ENCODE data around the gene TMED10. TPM values are rescaled to one million over a fixed set of nuclear protein-coding genes. Genes with fewer than 3 reads are reported as not detected.

Gene TMED10
- polyA plus RNA-seq, 1 experiment = 505 TPM

- H3K27me3 ChIP-seq (ENCODE audit: control insufficient read depth, insufficient read depth, low read length) = no peaks in the 10 kb centered on the region
- no peak for DNase-seq (ENCODE audit: low read depth)
- ChIA-PET CTCF (interaction anchor here (0.6 kb wide), 1 partner anchor 18 kb away, joined by 3 read pairs; no protein-coding TSS in a partner anchor), POLR2A (no interaction called here)
- no peak for TF ChIP-seq CTCF (IDR thresholded peaks at IDR 0.05; ENCODE audit: insufficient read depth, low read depth, low read length)
- no peaks in the 10 kb centered on the region for H3K36me3 ChIP-seq (ENCODE audit: control insufficient read depth, insufficient read depth, low read length)
- H3K4me3 ChIP-seq (ENCODE audit: low read depth, low read length) = no peak overlapping the region
These were observed 43.7 kb upstream of the TMED10 start for GRCh38 chr14:75220156-75220555.

- no peak for DNase-seq (ENCODE audit: low read depth)
- CTCF ChIA-PET = interaction anchor here (0.9 to 1.4 kb wide), 2 partner anchors 15 to 31 kb away, joined by 3 to 4 read pairs; no protein-coding TSS in a partner anchor
- Histone ChIP-seq H3K36me3 (ENCODE audit: control insufficient read depth, insufficient read depth, low read length) (no peaks in the 10 kb centered on the region), H3K4me3 (ENCODE audit: low read depth, low read length) (no peak overlapping the region), H3K27me3 (ENCODE audit: control insufficient read depth, insufficient read depth, low read length) (no peaks in the 10 kb centered on the region)
- POLR2A ChIA-PET = interaction anchor here (0.7 kb wide), 1 partner anchor 33 kb away, joined by 3 read pairs; no protein-coding TSS in a partner anchor
- TF ChIP-seq CTCF (IDR thresholded peaks at IDR 0.05; ENCODE audit: insufficient read depth, low read depth, low read length) = no peak
These were observed 41.2 kb upstream of the TMED10 start for GRCh38 chr14:75217508-75218206.

GRCh38 chr14:75216427-75217006, 40.1 kb upstream of the TMED10 start:
- no peak for DNase-seq (ENCODE audit: low read depth)
- no peaks in the 10 kb centered on the region for H3K36me3 ChIP-seq (ENCODE audit: control insufficient read depth, insufficient read depth, low read length)
- ChIA-PET CTCF (no interaction called here), POLR2A (no interaction called here)
- H3K4me3 ChIP-seq (ENCODE audit: low read depth, low read length) = no peak overlapping the region
- TF ChIP-seq CTCF (IDR thresholded peaks at IDR 0.05; ENCODE audit: insufficient read depth, low read depth, low read length) = no peak
- no peaks in the 10 kb centered on the region for H3K27me3 ChIP-seq (ENCODE audit: control insufficient read depth, insufficient read depth, low read length)

GRCh38 chr14:75215520-75215919, 39.1 kb upstream of the TMED10 start:
- H3K36me3 ChIP-seq (ENCODE audit: control insufficient read depth, insufficient read depth, low read length) = no peaks in the 10 kb centered on the region
- no peak overlapping the region for H3K4me3 ChIP-seq (ENCODE audit: low read depth, low read length)
- H3K27me3 ChIP-seq (ENCODE audit: control insufficient read depth, insufficient read depth, low read length) = no peaks in the 10 kb centered on the region
- TF ChIP-seq CTCF (IDR thresholded peaks at IDR 0.05; ENCODE audit: insufficient read depth, low read depth, low read length) = no peak
- ChIA-PET POLR2A (no interaction called here), CTCF (no interaction called here)
- DNase-seq (ENCODE audit: low read depth) = no peak

- CTCF ChIA-PET = interaction anchor here (0.9 kb wide), 1 partner anchor 8 kb away, joined by 5 read pairs; no protein-coding TSS in a partner anchor
- TF ChIP-seq CTCF (IDR thresholded peaks at IDR 0.05; ENCODE audit: insufficient read depth, low read depth, low read length) = no peak
- POLR2A ChIA-PET = no interaction called here
- Histone ChIP-seq H3K36me3 (ENCODE audit: control insufficient read depth, insufficient read depth, low read length) (no peaks in the 10 kb centered on the region), H3K4me3 (ENCODE audit: low read depth, low read length) (no peak overlapping the region), H3K27me3 (ENCODE audit: control insufficient read depth, insufficient read depth, low read length) (no peaks in the 10 kb centered on the region)
- DNase-seq (ENCODE audit: low read depth) = no peak
These were observed 38.1 kb upstream of the TMED10 start for GRCh38 chr14:75214558-75214957.
